ENCODE data around the gene MRPS22. TPM values are rescaled to one million over a fixed set of nuclear protein-coding genes. Genes with fewer than 3 reads are reported as not detected.

The MRPS22 gene
- total and polyA plus RNA-seq, 2 of the 13 experiments (the other 11 are each of a cell fraction or from before 2014, with no cell fraction given): 52.7 to 113 TPM

DNA sequence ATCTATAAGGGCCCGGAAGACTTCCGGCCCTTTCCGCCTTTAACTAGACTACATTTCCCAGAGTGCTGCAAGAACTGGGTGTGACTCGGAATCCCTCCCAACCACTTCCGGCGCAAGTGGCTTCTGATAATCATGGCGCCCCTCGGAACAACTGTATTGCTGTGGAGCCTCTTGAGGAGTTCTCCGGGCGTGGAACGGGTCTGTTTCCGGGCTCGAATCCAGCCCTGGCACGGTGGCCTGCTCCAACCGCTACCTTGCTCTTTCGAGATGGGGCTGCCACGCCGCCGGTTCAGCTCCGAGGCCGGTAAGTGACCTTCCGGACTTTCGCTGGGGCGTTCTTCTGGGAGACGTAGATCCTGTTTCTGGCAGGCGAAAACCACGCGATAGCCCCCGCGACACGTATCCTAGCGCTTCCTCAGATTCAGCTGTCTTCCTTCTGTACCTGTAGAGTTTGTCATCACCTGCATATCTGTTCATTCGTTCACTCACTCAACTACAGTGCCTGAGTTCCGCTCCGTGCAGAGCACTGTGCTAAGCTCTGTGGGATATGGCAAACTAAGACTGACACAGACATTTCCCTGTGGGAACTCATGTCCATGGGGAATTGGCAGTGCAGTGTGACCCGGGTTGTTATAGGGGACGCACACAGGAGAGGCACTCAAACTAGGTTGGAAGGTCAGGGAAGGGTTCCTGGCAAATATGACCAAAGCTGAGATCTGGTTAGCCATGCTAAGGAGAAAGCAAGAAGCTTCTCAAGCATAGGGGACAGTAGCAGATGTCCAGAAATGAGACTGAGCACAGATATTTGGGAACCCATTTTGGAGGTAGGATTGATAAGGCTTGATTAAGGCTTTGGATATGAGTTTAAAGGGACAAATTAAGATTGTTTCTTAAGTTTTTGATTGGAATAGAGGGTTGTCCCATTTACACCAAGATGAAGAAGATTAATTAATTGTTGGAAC lies at the start of gene MRPS22 (continued):
- no peak for TF ChIP-seq NONO (IDR thresholded peaks at IDR 0.05)
- peak; percentile 70 for TF ChIP-seq NONO (CRISPR knock-in tag; conservative IDR thresholded peaks at IDR 0.05)
- TF ChIP-seq EEA1 (CRISPR knock-in tag; IDR thresholded peaks at IDR 0.05; ENCODE audit: borderline replicate concordance): peak; percentile 26; the same call in 1 of the 2 replicates
- TF ChIP-seq RBM39 (IDR thresholded peaks at IDR 0.05; ENCODE audit: low read depth, low read length, poor library complexity, severe bottlenecking): peak; percentile 51
- TF ChIP-seq, protein P1, sequence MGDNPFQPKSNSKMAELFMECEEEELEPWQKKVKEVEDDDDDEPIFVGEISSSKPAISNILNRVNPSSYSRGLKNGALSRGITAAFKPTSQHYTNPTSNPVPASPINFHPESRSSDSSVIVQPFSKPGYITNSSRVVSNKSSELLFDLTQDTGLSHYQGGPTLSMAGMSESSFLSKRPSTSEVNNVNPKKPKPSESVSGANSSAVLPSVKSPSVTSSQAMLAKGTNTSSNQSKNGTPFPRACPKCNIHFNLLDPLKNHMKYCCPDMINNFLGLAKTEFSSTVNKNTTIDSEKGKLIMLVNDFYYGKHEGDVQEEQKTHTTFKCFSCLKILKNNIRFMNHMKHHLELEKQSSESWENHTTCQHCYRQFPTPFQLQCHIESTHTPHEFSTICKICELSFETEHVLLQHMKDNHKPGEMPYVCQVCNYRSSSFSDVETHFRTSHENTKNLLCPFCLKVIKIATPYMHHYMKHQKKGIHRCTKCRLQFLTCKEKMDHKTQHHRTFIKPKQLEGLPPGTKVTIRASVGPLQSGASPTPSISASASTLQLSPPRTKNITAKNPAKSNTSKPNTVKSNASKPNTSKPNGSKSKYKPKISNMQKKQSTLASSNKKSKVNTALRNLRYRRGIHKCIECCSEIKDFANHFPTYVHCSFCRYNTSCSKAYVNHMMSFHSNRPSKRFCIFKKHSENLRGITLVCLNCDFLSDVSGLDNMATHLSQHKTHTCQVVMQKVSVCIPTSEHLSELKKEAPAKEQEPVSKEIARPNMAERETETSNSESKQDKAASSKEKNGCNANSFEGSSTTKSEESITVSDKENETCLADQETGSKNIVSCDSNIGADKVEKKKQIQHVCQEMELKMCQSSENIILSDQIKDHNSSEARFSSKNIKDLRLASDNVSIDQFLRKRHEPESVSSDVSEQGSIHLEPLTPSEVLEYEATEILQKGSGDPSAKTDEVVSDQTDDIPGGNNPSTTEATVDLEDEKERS (CRISPR knock-in tag; IDR thresholded peaks at IDR 0.05): 0 out of 2 replicates have a peak, but pooled peaks have one; percentile 18
- TF ChIP-seq SP1 (IDR thresholded peaks at IDR 0.05): no peak
- peak; percentile 61; the same call in 1 of the 2 replicates for TF ChIP-seq SP1 (CRISPR knock-in tag; IDR thresholded peaks at IDR 0.05)
- no peak for TF ChIP-seq ZNF253 (CRISPR knock-in tag; IDR thresholded peaks at IDR 0.05; ENCODE audit: borderline replicate concordance)
- TF ChIP-seq JUND (CRISPR knock-in tag; IDR thresholded peaks at IDR 0.05): no peak
- TF ChIP-seq ZNF431 (CRISPR knock-in tag; IDR thresholded peaks at IDR 0.05; ENCODE audit: borderline replicate concordance, low read depth): no peak
- TF ChIP-seq THAP11 (CRISPR knock-in tag; IDR thresholded peaks at IDR 0.05): peak; percentile 96
- TF ChIP-seq ZNF678 (CRISPR knock-in tag; IDR thresholded peaks at IDR 0.05): 0 out of 2 replicates have a peak, but pooled peaks have one; percentile 20
- peak; percentile 79 for TF ChIP-seq TGIF2 (CRISPR knock-in tag; IDR thresholded peaks at IDR 0.05)
- peak; percentile 49 for TF ChIP-seq CBX1 (IDR thresholded peaks at IDR 0.05; ENCODE audit: low read depth)
- no peak for TF ChIP-seq KAT2B (IDR thresholded peaks at IDR 0.05; ENCODE audit: borderline replicate concordance, low read depth, low read length)
- TF ChIP-seq FOSL1 (CRISPR knock-in tag; IDR thresholded peaks at IDR 0.05; ENCODE audit: borderline replicate concordance): no peak
- no peak for TF ChIP-seq GFI1 (CRISPR knock-in tag; IDR thresholded peaks at IDR 0.05; ENCODE audit: borderline replicate concordance)
- no peak for TF ChIP-seq NCOA2 (CRISPR knock-in tag; IDR thresholded peaks at IDR 0.05)
- TF ChIP-seq SNAPC2 (CRISPR knock-in tag; IDR thresholded peaks at IDR 0.05): no peak
- TF ChIP-seq ZNF615 (CRISPR knock-in tag; IDR thresholded peaks at IDR 0.05; ENCODE audit: borderline replicate concordance): no peak
- TF ChIP-seq STAG1 (CRISPR knock-in tag; IDR thresholded peaks at IDR 0.05): no peak
- no peak for TF ChIP-seq NBN (conservative IDR thresholded peaks at IDR 0.05)
- no peak for TF ChIP-seq SATB2 (CRISPR knock-in tag; IDR thresholded peaks at IDR 0.05)
- TF ChIP-seq, protein P2, sequence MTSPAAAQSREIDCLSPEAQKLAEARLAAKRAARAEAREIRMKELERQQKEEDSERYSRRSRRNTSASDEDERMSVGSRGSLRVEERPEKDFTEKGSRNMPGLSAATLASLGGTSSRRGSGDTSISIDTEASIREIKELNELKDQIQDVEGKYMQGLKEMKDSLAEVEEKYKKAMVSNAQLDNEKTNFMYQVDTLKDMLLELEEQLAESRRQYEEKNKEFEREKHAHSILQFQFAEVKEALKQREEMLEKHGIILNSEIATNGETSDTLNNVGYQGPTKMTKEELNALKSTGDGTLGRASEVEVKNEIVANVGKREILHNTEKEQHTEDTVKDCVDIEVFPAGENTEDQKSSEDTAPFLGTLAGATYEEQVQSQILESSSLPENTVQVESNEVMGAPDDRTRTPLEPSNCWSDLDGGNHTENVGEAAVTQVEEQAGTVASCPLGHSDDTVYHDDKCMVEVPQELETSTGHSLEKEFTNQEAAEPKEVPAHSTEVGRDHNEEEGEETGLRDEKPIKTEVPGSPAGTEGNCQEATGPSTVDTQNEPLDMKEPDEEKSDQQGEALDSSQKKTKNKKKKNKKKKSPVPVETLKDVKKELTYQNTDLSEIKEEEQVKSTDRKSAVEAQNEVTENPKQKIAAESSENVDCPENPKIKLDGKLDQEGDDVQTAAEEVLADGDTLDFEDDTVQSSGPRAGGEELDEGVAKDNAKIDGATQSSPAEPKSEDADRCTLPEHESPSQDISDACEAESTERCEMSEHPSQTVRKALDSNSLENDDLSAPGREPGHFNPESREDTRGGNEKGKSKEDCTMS (CRISPR knock-in tag; conservative IDR thresholded peaks at IDR 0.05): no peak
- peak; percentile 15; the same call in 1 of the 2 replicates for TF ChIP-seq TARDBP (CRISPR knock-in tag; IDR thresholded peaks at IDR 0.05)
- TF ChIP-seq, protein P3, sequence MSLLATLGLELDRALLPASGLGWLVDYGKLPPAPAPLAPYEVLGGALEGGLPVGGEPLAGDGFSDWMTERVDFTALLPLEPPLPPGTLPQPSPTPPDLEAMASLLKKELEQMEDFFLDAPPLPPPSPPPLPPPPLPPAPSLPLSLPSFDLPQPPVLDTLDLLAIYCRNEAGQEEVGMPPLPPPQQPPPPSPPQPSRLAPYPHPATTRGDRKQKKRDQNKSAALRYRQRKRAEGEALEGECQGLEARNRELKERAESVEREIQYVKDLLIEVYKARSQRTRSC (CRISPR knock-in tag; IDR thresholded peaks at IDR 0.05; ENCODE audit: low read depth): no peak

All from HepG2 (cell line).